ENCODE results near the gene VWA5B2.

DNA sequence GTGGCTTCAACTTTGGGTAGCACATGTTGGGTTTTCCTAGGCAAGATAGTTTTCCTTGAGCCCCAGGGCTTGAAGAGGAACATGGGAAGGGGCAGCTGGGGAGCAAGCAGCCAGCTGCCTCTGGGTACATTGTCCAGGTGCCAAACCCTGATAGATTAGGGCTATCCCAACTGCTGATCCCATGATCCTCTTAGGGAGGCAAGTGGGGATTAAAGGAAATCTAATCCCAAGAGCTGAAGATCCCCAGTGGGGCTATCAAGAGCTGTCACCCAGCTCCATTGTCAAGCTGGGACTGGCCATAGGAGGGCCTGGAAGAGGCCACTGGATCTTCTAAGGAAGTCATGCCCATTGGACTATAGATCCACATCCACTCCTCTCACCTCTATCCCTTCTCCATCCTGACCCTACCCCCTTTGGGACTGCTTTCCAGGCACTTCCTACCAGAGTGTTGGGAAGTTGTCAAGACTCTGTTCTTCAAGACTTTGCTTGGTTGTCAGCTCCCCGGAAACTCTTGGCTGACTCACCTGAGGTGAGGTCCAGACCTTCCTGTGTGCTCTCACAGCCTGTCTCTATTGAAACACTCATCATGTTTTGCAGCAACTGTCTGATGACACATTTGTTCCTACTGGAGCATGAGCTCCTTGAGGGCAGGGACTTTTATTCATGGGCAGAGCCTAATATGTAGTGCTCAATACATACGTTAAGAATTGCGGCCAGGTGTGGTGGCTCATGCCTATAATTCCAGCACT is 26.1 kb downstream of the VWA5B2 start:
- TF ChIP-seq, protein P1, sequence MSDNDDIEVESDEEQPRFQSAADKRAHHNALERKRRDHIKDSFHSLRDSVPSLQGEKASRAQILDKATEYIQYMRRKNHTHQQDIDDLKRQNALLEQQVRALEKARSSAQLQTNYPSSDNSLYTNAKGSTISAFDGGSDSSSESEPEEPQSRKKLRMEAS (IDR thresholded peaks at IDR 0.05), result no peak
- TF ChIP-seq EP300 (IDR thresholded peaks at IDR 0.05; ENCODE audit: borderline replicate concordance) (no peak), TAF1 (IDR thresholded peaks at IDR 0.05; ENCODE audit: low read depth) (no peak), TCF12 (IDR thresholded peaks at IDR 0.05; ENCODE audit: low read depth) (no peak), NFIC (IDR thresholded peaks at IDR 0.05) (no peak), RAD21 (IDR thresholded peaks at IDR 0.05; ENCODE audit: low read depth) (no peak), EGR1 (IDR thresholded peaks at IDR 0.05) (no peak)
- TF ChIP-seq, protein P2, sequence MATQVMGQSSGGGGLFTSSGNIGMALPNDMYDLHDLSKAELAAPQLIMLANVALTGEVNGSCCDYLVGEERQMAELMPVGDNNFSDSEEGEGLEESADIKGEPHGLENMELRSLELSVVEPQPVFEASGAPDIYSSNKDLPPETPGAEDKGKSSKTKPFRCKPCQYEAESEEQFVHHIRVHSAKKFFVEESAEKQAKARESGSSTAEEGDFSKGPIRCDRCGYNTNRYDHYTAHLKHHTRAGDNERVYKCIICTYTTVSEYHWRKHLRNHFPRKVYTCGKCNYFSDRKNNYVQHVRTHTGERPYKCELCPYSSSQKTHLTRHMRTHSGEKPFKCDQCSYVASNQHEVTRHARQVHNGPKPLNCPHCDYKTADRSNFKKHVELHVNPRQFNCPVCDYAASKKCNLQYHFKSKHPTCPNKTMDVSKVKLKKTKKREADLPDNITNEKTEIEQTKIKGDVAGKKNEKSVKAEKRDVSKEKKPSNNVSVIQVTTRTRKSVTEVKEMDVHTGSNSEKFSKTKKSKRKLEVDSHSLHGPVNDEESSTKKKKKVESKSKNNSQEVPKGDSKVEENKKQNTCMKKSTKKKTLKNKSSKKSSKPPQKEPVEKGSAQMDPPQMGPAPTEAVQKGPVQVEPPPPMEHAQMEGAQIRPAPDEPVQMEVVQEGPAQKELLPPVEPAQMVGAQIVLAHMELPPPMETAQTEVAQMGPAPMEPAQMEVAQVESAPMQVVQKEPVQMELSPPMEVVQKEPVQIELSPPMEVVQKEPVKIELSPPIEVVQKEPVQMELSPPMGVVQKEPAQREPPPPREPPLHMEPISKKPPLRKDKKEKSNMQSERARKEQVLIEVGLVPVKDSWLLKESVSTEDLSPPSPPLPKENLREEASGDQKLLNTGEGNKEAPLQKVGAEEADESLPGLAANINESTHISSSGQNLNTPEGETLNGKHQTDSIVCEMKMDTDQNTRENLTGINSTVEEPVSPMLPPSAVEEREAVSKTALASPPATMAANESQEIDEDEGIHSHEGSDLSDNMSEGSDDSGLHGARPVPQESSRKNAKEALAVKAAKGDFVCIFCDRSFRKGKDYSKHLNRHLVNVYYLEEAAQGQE (IDR thresholded peaks at IDR 0.05; ENCODE audit: low read depth), result no peak
